EH (cell line): ENCODE results near the gene BMP6.
"Not testable (repeated sequence)": the region's sequence is repeated elsewhere in the genome, so short reads cannot be mapped to it uniquely, and the experiment has no call there.

Experiments
- DNase-seq: peaks from one replicate; pipeline ENCODE4 v3.0.0-alpha.2; 2015; ENCODE audit warnings: low read depth

BMP6 gene

DNA sequence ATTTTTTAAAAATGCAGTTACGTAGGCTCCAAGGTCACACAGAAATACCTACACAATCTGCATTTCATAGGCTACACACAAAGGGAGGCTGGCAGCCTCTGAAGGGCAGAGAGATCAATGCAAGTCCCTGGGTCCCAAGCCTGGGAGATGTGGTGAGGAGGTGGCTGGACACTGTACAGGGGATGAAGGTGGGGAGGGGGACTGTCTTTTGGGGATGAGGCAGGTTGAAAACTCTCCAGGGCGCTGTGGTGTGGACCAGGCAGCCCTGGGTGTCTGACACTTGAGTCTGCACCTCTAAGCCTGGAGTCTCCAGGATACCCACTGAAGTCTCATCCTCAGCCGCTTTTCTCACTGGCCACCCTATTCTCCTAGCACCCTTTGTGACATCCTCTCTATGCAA lies 160.2 kb downstream of the BMP6 start:
- DNase-seq: no peak

GRCh38 chr6:7887278-7887991 lies 161.5 kb downstream of the BMP6 start:
- DNase-seq: no peak

DNA sequence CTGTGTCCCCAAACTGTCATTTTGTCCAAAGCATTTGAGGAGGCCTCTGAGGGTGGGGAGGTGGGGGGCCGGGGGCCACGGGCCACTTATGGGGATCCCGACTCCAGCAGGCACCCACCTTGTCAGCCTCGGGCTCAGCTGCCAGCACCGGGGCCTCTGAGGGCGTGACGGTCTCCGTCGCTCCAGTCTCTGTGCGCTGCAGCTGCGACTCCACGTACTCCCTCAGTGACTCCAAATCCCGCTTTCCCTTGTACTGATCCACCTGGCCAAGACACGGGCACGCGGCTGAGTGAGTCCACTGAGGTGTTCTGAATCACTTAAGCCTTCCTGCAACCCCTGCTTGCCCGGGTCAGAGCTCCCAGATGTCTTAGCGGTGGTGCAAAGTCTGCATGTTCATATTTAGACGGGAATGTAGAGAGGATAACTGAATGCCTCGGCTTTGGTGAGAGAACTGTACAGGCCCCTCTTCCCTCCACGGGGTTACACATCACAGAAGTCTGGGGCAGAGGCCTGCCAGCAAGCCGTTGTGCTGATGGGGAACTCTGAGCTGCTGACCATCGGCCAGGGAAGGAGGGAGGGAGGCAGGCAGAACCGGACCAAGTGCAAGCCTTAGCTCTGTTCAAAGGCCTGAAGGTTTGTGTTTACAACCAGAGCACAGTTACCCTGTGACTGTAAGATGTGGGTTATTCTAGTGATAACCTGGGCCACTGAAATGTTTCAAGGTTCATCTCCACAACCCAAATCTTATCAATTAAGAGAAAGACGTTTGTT lies 162.9 kb downstream of the BMP6 start:
- DNase-seq: no peak

DNA sequence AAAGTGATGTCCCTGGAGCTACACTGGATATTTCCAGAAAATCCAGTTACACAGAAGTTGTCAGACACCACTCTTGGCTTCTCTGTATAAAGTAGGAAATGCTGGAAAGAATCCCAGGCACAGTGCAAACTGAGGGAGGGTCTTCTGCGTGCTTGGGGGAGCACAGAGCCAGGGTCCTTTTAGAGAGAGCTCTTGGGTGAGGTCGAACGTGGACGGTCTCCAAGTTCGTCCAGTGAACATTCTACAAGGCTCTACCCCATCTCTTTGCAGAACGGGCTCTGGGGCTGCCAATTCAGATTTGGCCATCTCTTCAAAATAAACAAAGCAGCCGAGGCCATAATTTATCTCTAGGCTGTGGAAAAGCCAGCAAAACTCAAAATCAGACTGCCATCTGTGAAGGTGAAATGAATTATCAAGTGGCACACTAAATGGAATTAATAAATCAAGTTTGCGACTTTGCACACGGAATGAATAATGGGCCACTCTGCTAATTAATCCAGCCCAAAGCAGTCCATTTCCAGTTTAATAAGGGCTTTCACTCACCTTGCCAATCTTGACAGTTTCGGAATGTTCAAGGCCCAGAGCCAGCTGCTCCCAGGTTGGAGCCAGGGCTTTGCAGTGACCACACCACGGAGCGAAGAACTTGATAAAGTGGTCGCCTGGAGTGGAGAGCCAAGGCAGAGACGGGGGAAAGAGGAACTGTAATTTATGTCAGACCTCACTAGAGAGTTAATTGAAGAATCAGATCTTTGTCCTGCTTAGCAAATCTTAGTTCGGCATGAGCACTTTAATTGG lies 165.4 kb downstream of the BMP6 start:
- no peak for DNase-seq

- not testable (repeated sequence) for DNase-seq
These were observed 166.5 kb downstream of the BMP6 start for GRCh38 chr6:7892367-7892766.

GRCh38 chr6:7893342-7893741 lies 167.4 kb downstream of the BMP6 start:
- DNase-seq: no peak

DNA sequence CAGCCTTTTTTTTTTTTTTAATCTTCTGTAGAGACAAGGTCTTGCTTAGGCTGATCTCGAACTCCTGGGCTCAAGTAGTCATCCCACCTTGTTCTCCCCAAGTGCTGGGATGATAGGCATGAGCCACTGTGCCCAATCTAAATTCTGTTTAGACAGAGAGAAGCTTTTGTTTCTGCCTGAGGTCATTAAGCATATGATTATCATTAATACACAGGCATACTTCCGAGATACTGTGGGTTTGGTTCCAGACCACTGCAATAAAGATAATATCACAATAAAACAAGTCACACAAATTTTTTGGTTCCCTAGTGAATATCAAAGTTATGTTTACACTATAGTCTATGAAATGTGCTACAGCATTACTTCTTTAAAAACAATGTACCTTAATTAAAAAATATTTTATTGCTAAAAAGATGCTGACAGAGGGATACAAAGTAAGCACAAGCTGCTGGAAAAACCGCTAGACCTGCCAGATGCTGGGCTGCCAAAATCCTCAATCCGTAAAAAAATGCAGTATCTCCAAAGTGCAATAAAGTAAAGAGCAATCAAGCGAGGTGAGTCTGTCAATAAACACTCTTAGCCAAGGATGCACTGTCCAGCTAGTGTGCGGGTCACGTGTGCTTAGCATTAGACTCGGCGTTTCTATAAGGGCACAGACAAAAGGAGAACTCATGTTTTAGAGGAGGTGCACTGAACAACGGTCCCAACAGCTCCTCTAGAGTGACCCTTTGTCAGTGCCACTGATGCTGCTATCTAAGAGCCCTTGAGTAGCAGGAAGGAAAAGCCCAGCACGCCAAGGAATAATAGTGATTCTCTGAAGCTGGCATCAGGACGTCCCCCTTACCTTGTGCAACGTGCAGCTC lies 168.6 kb downstream of the BMP6 start:
- DNase-seq: peak; percentile 26

GRCh38 chr6:7895125-7895423 lies 169.2 kb downstream of the BMP6 start:
- DNase-seq: no peak

- no peak for DNase-seq
These were observed 170.6 kb downstream of the BMP6 start for GRCh38 chr6:7896465-7896987.

- DNase-seq: no peak
These were observed 171.7 kb downstream of the BMP6 start for GRCh38 chr6:7897461-7898192.

DNA sequence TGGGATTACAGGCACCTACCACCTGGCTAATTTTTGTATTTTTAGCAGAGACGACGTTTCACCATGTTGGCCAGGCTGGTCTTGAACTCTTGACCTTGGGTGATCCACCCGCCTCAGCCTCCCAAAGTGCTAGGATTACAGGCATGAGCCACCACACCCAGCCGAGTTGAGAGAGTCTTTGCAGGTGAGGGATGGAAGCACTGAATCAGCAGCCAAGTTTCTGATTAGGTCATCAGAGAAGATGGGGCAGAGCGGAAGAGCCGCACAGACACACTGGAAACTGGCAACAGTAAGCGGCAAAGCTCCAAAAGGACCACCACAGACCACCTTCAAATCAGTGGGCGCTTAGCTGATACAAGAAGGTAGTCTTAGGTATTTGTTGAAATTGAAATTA lies 172.3 kb downstream of the BMP6 start:
- not testable (repeated sequence) for DNase-seq

- DNase-seq: no peak
These were observed 173.4 kb downstream of the BMP6 start for GRCh38 chr6:7899101-7899888.

- DNase-seq: no peak
These were observed 174.0 kb downstream of the BMP6 start for GRCh38 chr6:7899889-7900213.

DNA sequence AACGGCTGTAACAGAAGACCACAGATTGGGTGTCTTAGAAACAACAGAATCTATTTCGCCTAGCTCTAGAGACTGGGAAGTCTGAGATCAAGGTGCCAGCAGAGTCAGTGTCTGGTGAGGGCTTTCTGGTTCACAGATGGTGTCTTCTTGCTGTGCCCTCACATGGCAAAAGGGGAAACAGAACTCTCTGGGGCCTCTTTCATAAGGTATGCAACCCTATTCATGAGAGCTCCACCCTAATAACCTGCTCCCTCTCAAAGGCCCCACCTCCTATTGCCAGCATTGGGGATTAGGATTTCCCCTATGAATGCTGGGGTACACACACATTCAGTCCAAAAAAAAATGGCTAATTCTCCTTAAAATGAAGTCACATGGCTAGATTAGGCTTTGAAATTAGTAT lies 174.7 kb downstream of the BMP6 start:
- DNase-seq: no peak

GRCh38 chr6:7901056-7901455 lies 175.2 kb downstream of the BMP6 start:
- DNase-seq: no peak

DNA sequence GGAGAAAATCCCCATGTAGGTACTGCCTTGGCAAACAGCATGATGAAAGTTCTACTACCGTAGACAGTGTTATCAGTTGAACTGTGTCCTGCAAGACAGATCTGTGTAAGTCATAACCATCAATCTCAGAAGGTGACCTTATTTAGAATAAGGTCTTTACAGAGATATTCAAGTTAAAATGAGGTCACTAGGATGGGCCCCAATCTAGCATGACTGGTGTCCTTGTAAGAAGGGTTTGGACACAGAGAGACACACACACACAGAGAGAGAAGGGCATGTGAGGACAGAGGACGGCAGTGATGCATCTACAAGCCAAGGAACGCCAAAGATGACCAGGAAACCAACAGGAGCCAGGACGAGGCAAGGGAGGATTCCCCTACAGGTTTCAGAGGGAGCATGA lies 175.9 kb downstream of the BMP6 start:
- DNase-seq: no peak

DNA sequence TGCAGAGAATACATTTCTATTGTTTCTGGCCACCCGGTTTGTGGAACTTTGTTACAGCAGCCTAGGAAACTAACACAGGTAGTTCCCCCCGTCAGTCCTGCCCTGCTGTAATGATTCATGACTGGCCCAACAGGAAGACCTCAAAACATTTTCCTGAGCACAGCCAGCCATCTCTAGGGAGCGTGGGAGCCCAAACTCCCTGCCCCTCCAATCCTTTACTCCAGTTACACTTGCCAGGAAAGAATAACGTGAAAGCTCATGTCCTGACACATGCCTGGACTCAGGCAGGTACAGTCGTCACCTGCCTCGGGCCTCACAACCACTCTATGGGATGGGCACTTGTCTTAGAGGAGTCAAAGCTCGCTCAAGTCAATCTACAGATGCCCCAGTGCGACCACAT lies 176.3 kb downstream of the BMP6 start:
- no peak for DNase-seq

- no peak for DNase-seq
These were observed 177.0 kb downstream of the BMP6 start for GRCh38 chr6:7902867-7903266.

GRCh38 chr6:7903673-7904072 lies 177.8 kb downstream of the BMP6 start:
- DNase-seq: no peak

GRCh38 chr6:7904654-7905319 lies 178.9 kb downstream of the BMP6 start:
- DNase-seq: no peak
